ENCODE results near the gene CDH1. TPM values are rescaled to one million over a fixed set of nuclear protein-coding genes. Genes with fewer than 3 reads are reported as not detected.

The CDH1 gene
- total and polyA plus RNA-seq, 4 experiments from 2014 or later: 0.17 to 0.55 (median 0.20) TPM; not detected in 1

DNA sequence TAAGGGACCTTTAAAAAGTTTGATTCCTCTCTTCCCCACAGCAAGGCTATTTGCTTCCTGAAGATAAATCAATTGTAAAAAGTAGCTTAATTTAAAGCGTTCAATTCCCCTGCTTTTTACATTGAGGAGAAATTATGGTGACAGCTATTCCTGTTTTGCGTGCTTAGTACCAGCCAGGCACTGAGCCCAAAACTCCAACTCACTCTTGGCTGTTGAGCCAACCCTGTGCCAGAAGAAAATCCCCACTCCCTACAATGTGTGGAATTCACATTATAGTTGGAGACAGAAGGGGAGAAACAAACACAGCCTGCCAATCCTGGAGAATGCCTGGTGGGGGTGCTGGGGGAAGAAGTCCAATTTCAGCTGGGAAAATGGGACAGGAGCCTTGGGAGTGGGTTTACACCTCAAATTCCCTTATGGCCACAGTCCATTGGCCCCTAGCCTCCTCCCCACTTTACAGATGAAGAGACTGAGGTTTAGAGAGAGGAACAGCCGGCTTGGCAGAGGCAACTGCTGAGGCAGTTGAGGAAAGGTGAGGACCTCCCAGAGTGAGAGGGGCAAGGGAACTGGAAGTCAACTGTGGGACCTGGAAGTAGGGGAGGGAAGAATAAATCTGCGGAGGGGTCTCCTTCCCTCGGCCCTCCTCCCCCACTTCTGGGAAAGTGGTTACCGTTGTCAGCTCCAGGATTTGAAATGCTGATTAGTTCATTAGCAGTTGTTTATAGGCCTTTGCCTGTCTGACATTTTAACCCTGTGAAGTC lies 26.1 kb downstream of the CDH1 start:
- intact Hi-C loops (cut with micrococcal nuclease): no loop called here
- DNase-seq: no peak
- Mint-ChIP-seq H3K4me3 (no peak overlapping the region), H3K9me3 (no peaks in the 10 kb centered on the region), H3K4me1 (peaks cover 6 to 14% (median 10%) of the 10 kb centered on the region in 4 donors), H3K27ac (no peak overlapping the region), H3K36me3 (no peaks in the 10 kb centered on the region), H3K27me3 (no peaks in the 10 kb centered on the region)
- Histone ChIP-seq H3K4me1 (ENCODE audit: insufficient read depth, low read length) (peaks cover 11% of the 10 kb centered on the region), H3K36me3 (ENCODE audit: insufficient read depth, low read length) (no peaks in the 10 kb centered on the region), H3K27ac (ENCODE audit: low read depth, low read length) (no peak overlapping the region), H3K4me3 (ENCODE audit: low read length in 2 of 2) (no peak overlapping the region), H3K9me3 (ENCODE audit: control insufficient read depth in 1 of 2, low read length in 2 of 2) (no peaks in the 10 kb centered on the region), H3K27me3 (ENCODE audit: insufficient read depth, low read length) (no peaks in the 10 kb centered on the region)
- CTCF ChIA-PET (ENCODE audit: partially characterized antibody): interaction anchor here (0.6 to 0.7 kb wide), 2 partner anchors 112 to 253 kb away, joined by 3 read pairs; no protein-coding TSS in a partner anchor
- POLR2A ChIA-PET (ENCODE audit: partially characterized antibody): no interaction called here

DNA sequence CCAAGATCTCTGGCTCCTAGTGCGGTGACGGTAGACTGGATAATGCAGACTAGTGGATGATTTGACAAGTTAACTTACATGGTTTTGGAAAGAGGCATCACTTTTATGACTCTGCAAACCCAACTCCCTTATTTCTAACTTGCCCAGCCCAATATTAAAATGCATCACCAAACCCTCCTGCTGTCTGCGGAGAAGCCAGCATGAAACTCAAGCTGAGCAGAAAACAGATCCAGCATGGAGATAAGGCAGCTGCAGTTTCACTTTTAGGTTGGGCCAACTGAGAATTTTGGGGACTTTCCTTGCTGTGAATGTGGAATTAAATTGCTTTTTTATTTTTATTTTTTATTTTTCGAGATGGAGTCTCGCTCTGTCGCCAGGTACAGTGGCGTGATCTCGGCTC lies 27.8 kb downstream of the CDH1 start:
- Histone ChIP-seq H3K9me3 (ENCODE audit: control insufficient read depth in 1 of 2, low read length in 2 of 2) (no peaks in the 10 kb centered on the region), H3K4me3 (ENCODE audit: low read length in 2 of 2) (no peak overlapping the region), H3K4me1 (ENCODE audit: insufficient read depth, low read length) (peaks cover 11% of the 10 kb centered on the region), H3K27me3 (ENCODE audit: insufficient read depth, low read length) (no peaks in the 10 kb centered on the region), H3K36me3 (ENCODE audit: insufficient read depth, low read length) (no peaks in the 10 kb centered on the region), H3K27ac (ENCODE audit: low read depth, low read length) (no peak overlapping the region)
- Mint-ChIP-seq H3K9me3 (no peaks in the 10 kb centered on the region), H3K4me1 (peaks cover 6 to 14% (median 10%) of the 10 kb centered on the region in 4 donors), H3K27ac (peak overlapping the region in 3 of 7 donors; percentile 1 to 39 (median 15)), H3K4me3 (peak overlapping the region in 4 of 8 donors; percentile 22 to 52 (median 46)), H3K27me3 (no peaks in the 10 kb centered on the region), H3K36me3 (no peaks in the 10 kb centered on the region)
- peak; percentile 15 to 57 (median 25) for DNase-seq
- ChIA-PET POLR2A (ENCODE audit: partially characterized antibody) (no interaction called here), CTCF (ENCODE audit: partially characterized antibody) (no interaction called here)
- intact Hi-C loops (cut with micrococcal nuclease): no loop called here

DNA sequence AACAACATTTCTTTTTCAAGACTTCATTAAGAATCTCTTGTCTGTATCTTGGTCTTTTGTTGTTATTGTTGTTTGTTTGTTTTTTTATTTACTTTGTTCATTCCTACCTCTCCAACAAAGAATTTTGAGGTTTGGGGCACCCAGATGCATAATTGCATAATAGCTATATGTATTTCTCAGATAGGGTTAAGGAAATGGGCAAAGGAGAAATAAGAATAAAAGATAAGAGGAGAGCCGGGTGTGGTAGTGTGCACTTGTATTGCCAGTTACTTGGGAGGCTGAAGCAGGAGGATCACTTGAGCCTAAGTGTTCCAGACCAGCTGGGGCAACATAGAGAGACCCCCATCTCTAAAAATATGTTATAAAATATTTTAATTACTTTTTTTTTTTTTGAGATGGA lies 30.5 kb downstream of the CDH1 start:
- CTCF ChIA-PET (ENCODE audit: partially characterized antibody): interaction anchor here (1.1 kb wide), 1 partner anchor 152 kb away, joined by 4 read pairs; no protein-coding TSS in a partner anchor
- H3K36me3 ChIP-seq (ENCODE audit: insufficient read depth, low read length): no peaks in the 10 kb centered on the region
- POLR2A ChIA-PET (ENCODE audit: partially characterized antibody): no interaction called here
- no peaks in the 10 kb centered on the region for H3K9me3 ChIP-seq (ENCODE audit: control insufficient read depth in 1 of 2, low read length in 2 of 2)
- H3K4me3 ChIP-seq (ENCODE audit: low read length in 2 of 2): no peak overlapping the region
- H3K27ac ChIP-seq (ENCODE audit: low read depth, low read length): no peak overlapping the region
- H3K27me3 Mint-ChIP-seq: peaks cover 0 to 4% of the 10 kb centered on the region in 2 donors
- peaks cover 11% of the 10 kb centered on the region for H3K4me1 ChIP-seq (ENCODE audit: insufficient read depth, low read length)
- DNase-seq: no peak
- H3K36me3 Mint-ChIP-seq: no peaks in the 10 kb centered on the region
- H3K9me3 Mint-ChIP-seq: no peaks in the 10 kb centered on the region
- H3K4me3 Mint-ChIP-seq: no peak overlapping the region
- H3K27ac Mint-ChIP-seq: no peak overlapping the region
- intact Hi-C loops (cut with micrococcal nuclease): no loop called here
- peaks cover 6 to 14% (median 9%) of the 10 kb centered on the region in 4 donors for H3K4me1 Mint-ChIP-seq
- no peaks in the 10 kb centered on the region for H3K27me3 ChIP-seq (ENCODE audit: insufficient read depth, low read length)

DNA sequence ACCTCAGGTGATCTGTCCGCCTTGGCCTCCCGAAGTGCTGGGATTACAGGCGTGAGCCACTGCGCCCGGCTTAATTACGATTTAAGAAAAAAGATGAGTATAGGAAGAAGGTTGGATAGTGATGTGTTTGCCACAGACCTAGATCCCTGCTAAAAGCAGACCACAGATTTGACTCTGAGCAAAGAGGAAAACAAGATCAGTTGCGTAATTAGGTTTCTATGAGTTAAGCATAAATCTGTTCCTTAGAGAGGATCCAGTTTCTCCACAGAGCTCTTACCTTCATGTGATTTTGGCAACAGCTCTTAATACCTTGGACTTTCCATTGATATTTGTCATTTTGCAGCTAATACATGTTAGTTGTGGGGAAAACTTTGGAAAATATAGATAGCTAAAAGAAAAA lies 31.1 kb downstream of the CDH1 start:
- ChIA-PET CTCF (ENCODE audit: partially characterized antibody) (interaction anchor here (1.1 kb wide), 1 partner anchor 151 kb away, joined by 4 read pairs; no protein-coding TSS in a partner anchor), POLR2A (ENCODE audit: partially characterized antibody) (no interaction called here)
- Mint-ChIP-seq H3K4me1 (peaks cover 6 to 14% (median 9%) of the 10 kb centered on the region in 4 donors), H3K4me3 (no peak overlapping the region), H3K27me3 (peaks cover 2 to 4% of the 10 kb centered on the region in 2 donors), H3K9me3 (no peaks in the 10 kb centered on the region), H3K36me3 (no peaks in the 10 kb centered on the region), H3K27ac (no peak overlapping the region)
- H3K27ac ChIP-seq (ENCODE audit: low read depth, low read length): no peak overlapping the region
- no peak for DNase-seq
- no peak overlapping the region for H3K4me3 ChIP-seq (ENCODE audit: low read length in 2 of 2)
- no peaks in the 10 kb centered on the region for H3K9me3 ChIP-seq (ENCODE audit: control insufficient read depth in 1 of 2, low read length in 2 of 2)
- H3K4me1 ChIP-seq (ENCODE audit: insufficient read depth, low read length): peaks cover 11% of the 10 kb centered on the region
- no peaks in the 10 kb centered on the region for H3K36me3 ChIP-seq (ENCODE audit: insufficient read depth, low read length)
- intact Hi-C loops (cut with micrococcal nuclease): no loop called here
- no peaks in the 10 kb centered on the region for H3K27me3 ChIP-seq (ENCODE audit: insufficient read depth, low read length)

DNA sequence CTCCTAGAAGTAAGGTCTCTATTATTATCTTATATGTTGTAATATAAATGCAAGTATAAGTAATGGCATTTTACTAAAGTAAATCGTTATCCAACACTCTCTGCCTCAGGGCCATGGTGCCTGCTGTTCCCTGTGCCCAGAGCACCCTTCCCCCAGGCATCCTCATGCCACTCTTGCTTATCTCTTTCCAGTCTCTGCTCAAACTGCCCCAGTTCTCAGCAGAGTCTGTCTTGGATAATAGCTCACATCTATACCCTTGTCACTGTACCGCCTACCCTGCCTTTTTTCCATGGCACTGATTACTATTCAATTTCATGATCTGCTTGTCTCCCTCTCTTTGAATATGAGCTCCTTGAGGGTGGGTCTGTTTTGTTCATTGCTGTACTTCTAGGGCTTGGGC lies 31.7 kb downstream of the CDH1 start:
- POLR2A ChIA-PET (ENCODE audit: partially characterized antibody): no interaction called here
- H3K27ac ChIP-seq (ENCODE audit: low read depth, low read length): no peak overlapping the region
- DNase-seq: no peak
- no peaks in the 10 kb centered on the region for H3K9me3 ChIP-seq (ENCODE audit: control insufficient read depth in 1 of 2, low read length in 2 of 2)
- peaks cover 4 to 5% of the 10 kb centered on the region in 2 donors for H3K27me3 Mint-ChIP-seq
- intact Hi-C loops (cut with micrococcal nuclease): no loop called here
- CTCF ChIA-PET (ENCODE audit: partially characterized antibody): interaction anchor here (1.1 kb wide), 1 partner anchor 151 kb away, joined by 4 read pairs; no protein-coding TSS in a partner anchor
- no peak overlapping the region for H3K27ac Mint-ChIP-seq
- H3K36me3 ChIP-seq (ENCODE audit: insufficient read depth, low read length): no peaks in the 10 kb centered on the region
- H3K4me1 ChIP-seq (ENCODE audit: insufficient read depth, low read length): peaks cover 9% of the 10 kb centered on the region
- peaks cover 6 to 14% (median 9%) of the 10 kb centered on the region in 4 donors for H3K4me1 Mint-ChIP-seq
- no peaks in the 10 kb centered on the region for H3K36me3 Mint-ChIP-seq
- H3K27me3 ChIP-seq (ENCODE audit: insufficient read depth, low read length): no peaks in the 10 kb centered on the region
- H3K4me3 ChIP-seq (ENCODE audit: low read length in 2 of 2): no peak overlapping the region
- H3K9me3 Mint-ChIP-seq: no peaks in the 10 kb centered on the region
- no peak overlapping the region for H3K4me3 Mint-ChIP-seq

DNA sequence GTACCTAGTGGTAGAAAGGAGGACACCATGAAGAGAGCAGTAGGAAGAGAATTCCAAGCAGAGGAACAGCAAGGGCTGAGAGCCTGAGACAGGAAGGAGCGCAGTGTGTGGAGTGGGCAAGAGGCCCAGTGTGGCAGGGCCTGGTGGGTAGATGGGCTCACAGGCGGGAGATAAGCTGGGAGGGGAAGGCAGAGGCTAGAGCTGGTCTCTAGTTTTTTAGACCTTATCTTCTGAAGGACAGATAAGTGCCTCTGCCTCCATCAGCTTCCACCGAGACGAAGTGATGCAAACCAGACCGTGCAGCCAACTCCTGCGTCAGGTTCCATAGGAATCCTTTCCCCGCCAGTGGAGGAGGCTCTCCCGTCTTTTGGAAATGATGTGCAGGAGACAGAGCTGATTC lies 33.6 kb downstream of the CDH1 start:
- Histone ChIP-seq H3K27ac (ENCODE audit: low read depth, low read length) (no peak overlapping the region), H3K4me1 (ENCODE audit: insufficient read depth, low read length) (no peaks in the 10 kb centered on the region), H3K36me3 (ENCODE audit: insufficient read depth, low read length) (no peaks in the 10 kb centered on the region), H3K27me3 (ENCODE audit: insufficient read depth, low read length) (no peaks in the 10 kb centered on the region), H3K4me3 (ENCODE audit: low read length in 2 of 2) (no peak overlapping the region), H3K9me3 (ENCODE audit: control insufficient read depth in 1 of 2, low read length in 2 of 2) (no peaks in the 10 kb centered on the region)
- ChIA-PET CTCF (ENCODE audit: partially characterized antibody) (no interaction called here), POLR2A (ENCODE audit: partially characterized antibody) (no interaction called here)
- intact Hi-C loops (cut with micrococcal nuclease): no loop called here
- DNase-seq: no peak
- Mint-ChIP-seq H3K4me1 (peaks cover 0 to 2% (median under 1%) of the 10 kb centered on the region in 4 donors), H3K36me3 (no peaks in the 10 kb centered on the region), H3K27ac (peak overlapping the region in 1 of 7 donors; percentile 67), H3K27me3 (peaks cover 4 to 5% of the 10 kb centered on the region in 2 donors), H3K9me3 (no peaks in the 10 kb centered on the region), H3K4me3 (no peak overlapping the region)

DNA sequence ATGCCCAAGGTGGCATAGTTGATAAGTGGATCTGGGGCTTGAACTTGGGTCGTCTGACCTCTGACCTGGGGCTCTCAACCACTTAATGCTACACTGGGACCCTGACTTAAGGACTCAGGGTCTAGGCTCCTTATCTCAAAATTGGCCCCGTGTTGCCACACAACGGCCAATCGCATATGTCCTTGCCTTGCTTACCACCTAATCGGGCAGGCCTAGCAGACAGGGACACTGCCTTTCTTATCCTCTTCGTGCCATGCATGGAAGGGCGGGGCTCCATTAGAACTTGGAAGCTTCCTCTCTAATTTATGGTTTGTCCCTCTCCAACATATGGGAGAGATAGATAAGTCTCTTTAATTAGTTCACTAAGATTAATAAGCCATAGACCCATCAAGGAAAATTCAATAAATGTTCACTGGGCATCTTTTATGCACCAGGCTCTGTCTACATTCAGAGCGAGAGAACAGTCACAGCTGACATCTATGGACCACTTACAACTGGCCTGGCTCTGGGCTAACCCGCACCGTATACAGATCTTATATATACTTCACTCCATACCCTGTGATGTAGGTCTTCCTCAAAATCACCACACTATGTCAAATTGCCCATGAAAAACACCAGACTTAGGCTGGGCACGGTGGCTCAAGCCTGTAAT lies 35.1 kb downstream of the CDH1 start:
- H3K4me3 Mint-ChIP-seq: no peak overlapping the region
- H3K27ac Mint-ChIP-seq: no peak overlapping the region
- peaks cover 3 to 7% (median 5%) of the 10 kb centered on the region in 4 donors for H3K4me1 Mint-ChIP-seq
- ChIA-PET CTCF (ENCODE audit: partially characterized antibody) (no interaction called here), POLR2A (ENCODE audit: partially characterized antibody) (no interaction called here)
- Histone ChIP-seq H3K9me3 (ENCODE audit: control insufficient read depth in 1 of 2, low read length in 2 of 2) (no peaks in the 10 kb centered on the region), H3K4me1 (ENCODE audit: insufficient read depth, low read length) (no peaks in the 10 kb centered on the region), H3K4me3 (ENCODE audit: low read length in 2 of 2) (no peak overlapping the region), H3K36me3 (ENCODE audit: insufficient read depth, low read length) (no peaks in the 10 kb centered on the region), H3K27me3 (ENCODE audit: insufficient read depth, low read length) (no peaks in the 10 kb centered on the region), H3K27ac (ENCODE audit: low read depth, low read length) (no peak overlapping the region)
- no peaks in the 10 kb centered on the region for H3K9me3 Mint-ChIP-seq
- H3K27me3 Mint-ChIP-seq: peaks cover 4 to 5% of the 10 kb centered on the region in 2 donors
- DNase-seq: no peak
- no peaks in the 10 kb centered on the region for H3K36me3 Mint-ChIP-seq
- intact Hi-C loops (cut with micrococcal nuclease): no loop called here
